Fibroblast of peridontal ligament (primary cell): ENCODE measurements around the gene PHLDA1.
"Not testable (repeated sequence)": the region's sequence is repeated elsewhere in the genome, so short reads cannot be mapped to it uniquely, and the experiment has no call there.

Experiments
- DNase-seq: peaks from one replicate; pipeline ENCODE4 v3.0.0-alpha.2; 2010; ENCODE audit errors: extremely low read depth

The PHLDA1 gene

GRCh38 chr12:76018672-76019071 is 12.9 kb downstream of the PHLDA1 start:
- no peak for DNase-seq

- peak; percentile 74 for DNase-seq
Observed at GRCh38 chr12:76018111-76018510, 13.5 kb downstream of the PHLDA1 start.

- no peak for DNase-seq
Observed at GRCh38 chr12:76014007-76014406, 17.6 kb downstream of the PHLDA1 start.

DNA sequence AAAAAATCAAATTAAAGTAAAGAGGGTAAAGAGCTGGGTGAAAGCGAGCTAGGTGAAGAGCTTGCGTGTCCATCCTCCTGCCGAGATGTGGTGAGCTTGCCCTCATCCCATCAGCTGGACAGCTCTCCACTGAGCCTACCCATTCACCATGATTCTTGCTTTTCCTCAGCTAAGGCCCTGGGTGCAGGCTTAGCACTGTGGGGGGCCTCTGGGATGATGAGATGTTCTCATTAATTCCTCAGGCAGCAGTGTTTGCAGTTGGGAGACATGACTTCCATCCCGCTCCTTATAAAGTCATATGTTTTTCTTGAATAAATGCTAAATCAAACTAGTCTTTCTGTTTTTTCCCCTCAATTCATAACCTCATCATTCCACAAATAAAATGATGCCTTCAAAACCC is 18.0 kb downstream of the PHLDA1 start:
- DNase-seq, result no peak

GRCh38 chr12:76012644-76013043 is 18.9 kb downstream of the PHLDA1 start:
- no peak for DNase-seq

DNA sequence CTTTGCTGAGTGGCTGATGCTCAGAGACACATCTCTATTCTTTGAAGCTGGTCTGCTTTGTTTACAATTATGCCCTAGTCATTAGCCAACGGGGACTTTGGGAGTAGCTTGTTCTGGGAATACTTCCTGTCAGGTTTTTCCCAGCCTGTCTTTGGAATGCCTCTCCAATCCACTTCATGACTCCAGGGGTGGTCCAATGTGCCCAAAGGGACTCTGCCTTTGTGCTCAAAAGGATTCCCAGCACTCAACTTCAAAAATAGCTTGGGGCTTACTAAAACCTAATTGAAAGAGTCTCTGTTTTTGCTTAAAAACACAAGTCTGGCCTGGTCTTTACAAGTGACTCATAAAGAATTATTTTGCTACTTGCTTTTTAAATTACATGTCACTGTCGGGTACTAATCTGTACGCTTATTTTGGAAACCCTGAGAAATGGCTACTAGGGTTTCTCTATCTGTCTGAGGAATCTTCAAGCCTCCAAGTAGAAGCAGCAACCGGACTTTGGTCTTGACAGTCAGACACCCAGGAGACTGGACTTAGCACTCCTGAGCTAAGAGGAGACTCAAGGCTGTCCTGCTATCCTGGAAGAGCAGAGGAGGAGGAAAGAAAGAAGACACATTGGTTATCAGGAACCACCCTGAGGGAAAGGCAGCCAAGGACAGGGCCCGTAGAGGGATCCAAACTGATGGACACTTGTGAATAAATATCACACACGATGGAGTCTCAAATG is 20.7 kb downstream of the PHLDA1 start:
- peak; percentile 55 for DNase-seq

DNA sequence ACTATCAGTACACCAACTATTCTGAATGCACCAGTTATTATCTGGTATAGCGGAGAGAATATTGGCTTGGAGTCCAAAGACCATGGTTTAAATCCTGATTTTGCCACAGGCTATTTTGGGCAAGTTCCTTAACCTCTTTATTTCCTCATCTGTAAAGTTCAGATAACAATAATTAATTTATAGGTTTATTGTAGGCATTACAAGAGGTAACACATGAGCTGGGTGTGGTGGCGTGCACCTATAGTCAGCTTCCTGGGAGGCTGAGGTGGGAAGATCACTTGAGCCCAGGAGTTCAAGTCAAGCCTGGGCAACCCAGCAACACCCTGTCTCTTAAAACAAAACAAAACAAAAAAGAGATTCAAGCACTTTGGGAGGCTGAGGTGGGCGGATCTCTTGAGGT is 23.1 kb downstream of the PHLDA1 start:
- no peak for DNase-seq

GRCh38 chr12:76007640-76008039 is 23.9 kb downstream of the PHLDA1 start:
- DNase-seq, result no peak

DNA sequence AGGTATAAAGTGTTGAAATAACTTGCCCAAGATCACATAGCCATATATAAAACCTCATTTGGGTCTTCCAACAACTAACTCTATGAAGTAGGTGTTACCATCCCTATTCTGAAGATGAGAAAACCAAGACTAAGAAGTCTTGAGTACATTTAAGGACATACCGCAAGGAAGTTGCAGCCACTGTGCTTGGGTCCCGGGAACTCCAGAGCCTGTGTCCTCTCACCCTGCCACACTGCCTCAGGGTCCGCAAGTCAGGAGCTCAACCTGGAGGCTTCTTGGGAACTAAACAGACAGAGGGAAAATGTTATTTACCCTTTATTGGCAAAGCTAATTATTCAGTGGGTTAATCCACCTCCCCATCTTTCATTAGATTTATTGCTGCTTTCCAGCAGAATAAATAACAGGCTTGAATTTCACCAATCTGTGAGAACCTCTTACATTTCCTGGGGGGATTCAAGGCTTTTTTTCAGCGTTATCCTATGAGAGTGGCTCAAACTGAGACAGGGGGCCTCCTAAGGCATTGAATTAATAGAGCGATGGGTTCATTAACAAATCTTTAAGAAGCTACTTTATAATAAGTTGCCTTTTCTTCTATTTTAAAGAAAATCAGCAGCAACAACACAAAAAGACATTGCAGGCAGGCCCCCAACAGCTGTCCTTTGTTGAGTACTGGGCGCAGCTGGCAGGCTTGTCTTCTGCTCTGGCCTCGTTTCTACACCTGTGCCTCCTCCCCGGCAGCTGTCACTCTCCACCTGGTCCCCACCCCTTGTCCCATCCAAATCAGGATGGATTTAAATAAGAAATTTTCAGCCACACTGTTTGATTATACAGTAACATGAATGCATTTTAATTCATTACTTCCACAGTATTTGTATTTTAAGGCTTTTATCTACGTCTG is 25.3 kb downstream of the PHLDA1 start:
- no peak for DNase-seq

DNA sequence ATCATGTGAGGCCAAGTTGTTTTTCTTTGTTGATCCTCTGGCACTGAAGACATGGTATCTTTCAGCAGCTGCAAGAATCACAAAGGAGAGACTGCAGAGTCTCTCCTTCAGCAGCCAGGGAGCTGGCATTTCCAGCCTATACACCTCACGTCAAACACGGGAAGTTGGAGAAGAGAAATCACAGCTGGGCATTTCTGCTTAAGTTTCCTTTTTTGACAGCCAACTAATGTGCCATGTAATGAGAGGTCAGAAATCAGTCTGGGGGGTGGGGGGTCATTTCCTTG is 28.3 kb downstream of the PHLDA1 start:
- DNase-seq, result no peak

- no peak for DNase-seq
Observed at GRCh38 chr12:76002598-76003354, 28.8 kb downstream of the PHLDA1 start.

DNA sequence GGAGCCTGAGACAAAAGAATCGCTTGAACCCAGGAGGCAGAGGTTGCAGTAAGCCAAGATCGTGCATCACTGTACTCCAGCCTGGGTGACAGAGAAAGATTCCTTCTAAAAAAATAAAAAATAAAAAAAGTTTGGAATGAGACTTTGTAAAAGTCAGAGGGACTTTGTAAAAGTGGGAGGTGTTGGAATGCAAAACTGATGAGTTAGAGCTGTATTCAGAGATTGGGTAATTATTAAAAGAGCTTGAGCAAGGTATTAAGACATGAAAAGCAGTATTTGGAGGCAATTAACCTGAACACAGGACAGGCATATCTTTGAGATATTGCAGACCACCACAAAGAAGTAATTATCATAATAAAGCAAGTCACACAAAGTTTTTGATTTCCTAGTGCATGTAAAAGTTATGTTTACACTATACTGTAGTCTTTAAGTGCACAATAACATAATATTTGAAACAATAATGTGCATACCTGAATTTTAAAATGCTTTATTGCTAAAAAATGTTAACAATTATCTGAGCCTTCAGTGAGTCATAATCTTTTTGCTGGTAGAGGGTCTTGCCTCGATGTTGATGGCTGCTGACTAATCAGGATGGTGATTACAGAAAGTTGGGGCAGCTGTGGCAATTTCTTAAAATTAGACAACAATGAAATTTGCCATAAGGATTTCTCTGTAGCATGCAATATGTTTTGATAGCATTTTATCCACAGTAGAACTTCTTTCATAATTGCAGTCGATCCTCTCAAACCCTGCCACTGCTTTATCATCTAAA is 33.1 kb downstream of the PHLDA1 start:
- no peak for DNase-seq

DNA sequence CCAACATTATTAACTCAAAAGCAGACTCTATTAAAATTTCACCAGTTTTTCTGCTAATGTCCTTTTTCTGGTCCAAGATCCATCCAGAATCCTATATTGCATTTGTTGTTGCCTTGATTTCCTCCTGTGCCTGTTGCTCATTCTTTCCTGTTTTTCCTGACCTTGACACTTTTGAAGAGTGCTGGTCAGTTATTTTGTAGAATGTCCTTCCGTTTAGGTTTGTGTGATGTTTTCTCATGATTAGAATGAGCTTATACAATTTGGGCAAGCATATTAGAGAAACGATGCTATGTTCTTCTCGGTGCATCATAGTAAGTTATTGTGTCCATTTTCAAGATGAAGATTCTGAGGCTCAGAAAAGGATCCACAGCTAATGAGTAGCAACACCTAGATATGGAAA is 33.9 kb downstream of the PHLDA1 start:
- no peak for DNase-seq

- peak; percentile 67 for DNase-seq
Observed at GRCh38 chr12:75996861-75997447, 34.6 kb downstream of the PHLDA1 start.

GRCh38 chr12:75995691-75996090 is 35.9 kb downstream of the PHLDA1 start:
- no peak for DNase-seq

GRCh38 chr12:75994069-75994740 is 37.4 kb downstream of the PHLDA1 start:
- no peak for DNase-seq

- DNase-seq, result no peak
Observed at GRCh38 chr12:75991753-75992152, 39.8 kb downstream of the PHLDA1 start.

- no peak for DNase-seq
Observed at GRCh38 chr12:75990189-75990912, 41.2 kb downstream of the PHLDA1 start.

DNA sequence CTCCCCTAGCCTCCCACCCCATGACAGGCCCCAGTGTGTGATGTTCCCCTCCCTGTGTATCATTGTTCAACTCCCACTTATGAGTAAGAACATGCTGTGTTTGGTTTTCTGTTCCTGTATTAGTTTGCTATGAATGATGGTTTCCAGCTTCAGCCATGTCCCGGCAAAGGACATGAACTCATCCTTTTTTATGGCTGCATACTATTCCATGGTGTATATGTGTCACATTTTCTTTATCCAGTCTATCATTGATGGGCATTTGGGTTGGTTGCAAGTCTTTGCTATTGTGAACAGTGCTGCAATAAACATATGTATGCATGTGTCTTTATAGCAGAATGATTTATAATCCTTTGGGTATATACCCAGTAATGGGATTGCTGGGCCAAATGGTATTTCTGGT is 43.9 kb downstream of the PHLDA1 start:
- DNase-seq, result not testable (repeated sequence)
